NCI-H2029 treated with DMSO at 0.1 percent for 48 hours (cell line): ENCODE results near the gene DEFB131A.
"Not testable (repeated sequence)": the region's sequence is repeated elsewhere in the genome, so short reads cannot be mapped to it uniquely, and the experiment has no call there.

Experiments
- DNase-seq: peaks from one replicate; lab custom pipeline; 2025; lab: John Stamatoyannopoulos, UW

The DEFB131A gene

GRCh38 chr4:9494256-9495035 is 50.2 kb downstream of the DEFB131A start:
- DNase-seq, result not testable (repeated sequence)

- DNase-seq, result not testable (repeated sequence)
Measured at GRCh38 chr4:9495443-9495842, 51.2 kb downstream of the DEFB131A start.

- not testable (repeated sequence) for DNase-seq
Measured at GRCh38 chr4:9497575-9498467, 53.6 kb downstream of the DEFB131A start.

GRCh38 chr4:9498468-9499040 is 54.3 kb downstream of the DEFB131A start:
- DNase-seq, result not testable (repeated sequence)

GRCh38 chr4:9499974-9500487 is 55.8 kb downstream of the DEFB131A start:
- DNase-seq, result not testable (repeated sequence)
